OCI-LY3 (cell line): ENCODE results near the gene OR51E1.

Experiments
- EZH2phosphoT487 ChIP-seq: fragments of 200-600 bp; shearing (Covaris generic); IDR thresholded peaks from 2 replicates; pipeline ENCODE4 v1.6.1; 2018; ENCODE audit warnings: antibody characterized with exemption, mixed run types, low read depth
- TF ChIP-seq, protein P1 (sequence below): fragments of 200-600, 300-600 bp; sonication (generic); IDR thresholded peaks from 2 replicates; pipeline ENCODE4 v1.5.1; 2014; ENCODE audit warnings: antibody characterized with exemption, low read length, low read depth

DNA sequence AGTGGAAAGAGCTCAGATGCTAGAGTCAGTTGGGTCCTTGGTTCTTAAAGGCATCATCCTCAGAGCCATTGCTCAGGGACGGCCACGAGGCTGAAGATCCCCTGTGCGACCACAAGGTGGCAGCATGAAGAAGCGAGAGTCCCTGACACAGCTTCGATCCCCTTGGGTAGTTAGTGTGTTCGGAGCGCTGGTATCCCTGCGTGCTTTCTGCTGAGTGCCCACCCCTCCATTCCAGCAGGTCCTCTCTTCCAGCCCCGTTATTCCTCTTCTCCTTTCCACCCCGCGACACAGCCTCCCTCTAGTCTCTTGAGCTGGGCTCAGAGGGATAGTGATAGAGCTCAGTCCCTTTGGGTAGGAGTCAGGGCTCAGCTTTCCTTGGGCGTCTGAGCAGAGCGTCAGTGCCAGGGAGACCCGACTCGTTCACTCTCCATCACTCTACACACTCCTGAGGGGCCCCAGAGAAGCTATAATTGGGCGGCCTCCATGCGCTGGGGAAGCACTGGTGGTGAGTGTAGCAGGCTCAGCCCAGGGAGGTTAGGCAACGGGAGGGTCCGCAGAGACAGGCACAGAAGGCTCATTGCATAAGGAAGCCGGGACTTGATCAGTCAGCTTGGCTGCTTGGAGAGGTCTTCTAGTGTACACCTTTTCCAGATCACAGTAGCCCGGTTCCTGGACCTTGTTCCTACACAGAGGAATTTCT lies 6.7 kb upstream of the OR51E1 start, which contains the start of gene OR51D1:
- TF ChIP-seq, protein P1, sequence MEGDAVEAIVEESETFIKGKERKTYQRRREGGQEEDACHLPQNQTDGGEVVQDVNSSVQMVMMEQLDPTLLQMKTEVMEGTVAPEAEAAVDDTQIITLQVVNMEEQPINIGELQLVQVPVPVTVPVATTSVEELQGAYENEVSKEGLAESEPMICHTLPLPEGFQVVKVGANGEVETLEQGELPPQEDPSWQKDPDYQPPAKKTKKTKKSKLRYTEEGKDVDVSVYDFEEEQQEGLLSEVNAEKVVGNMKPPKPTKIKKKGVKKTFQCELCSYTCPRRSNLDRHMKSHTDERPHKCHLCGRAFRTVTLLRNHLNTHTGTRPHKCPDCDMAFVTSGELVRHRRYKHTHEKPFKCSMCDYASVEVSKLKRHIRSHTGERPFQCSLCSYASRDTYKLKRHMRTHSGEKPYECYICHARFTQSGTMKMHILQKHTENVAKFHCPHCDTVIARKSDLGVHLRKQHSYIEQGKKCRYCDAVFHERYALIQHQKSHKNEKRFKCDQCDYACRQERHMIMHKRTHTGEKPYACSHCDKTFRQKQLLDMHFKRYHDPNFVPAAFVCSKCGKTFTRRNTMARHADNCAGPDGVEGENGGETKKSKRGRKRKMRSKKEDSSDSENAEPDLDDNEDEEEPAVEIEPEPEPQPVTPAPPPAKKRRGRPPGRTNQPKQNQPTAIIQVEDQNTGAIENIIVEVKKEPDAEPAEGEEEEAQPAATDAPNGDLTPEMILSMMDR: peak; percentile 86
- TF ChIP-seq EZH2phosphoT487: no peak
